Hepatocyte (in vitro differentiated cells): Measurements from ENCODE around the gene DNAJC30.

Source experiments
- CTCF ChIP-seq: fragments of 200-600 bp; sonication (generic); IDR thresholded peaks from 2 replicates; pipeline ENCODE4 v1.5.1; 2016; ENCODE audit warnings: antibody characterized with exemption, mild to moderate bottlenecking; ENCODE audit not compliant: poor library complexity
- EZH2phosphoT487 ChIP-seq: fragments of 200-600 bp; sonication (generic); IDR thresholded peaks from one replicate; pipeline ENCODE4 v1.6.1; 2018; ENCODE audit warnings: antibody characterized with exemption, mild to moderate bottlenecking, low read depth, moderate library complexity; ENCODE audit not compliant: unreplicated experiment, severe bottlenecking

GRCh38 chr7:73728551-73728950, 45.3 kb upstream of the DNAJC30 start:
- TF ChIP-seq CTCF (no peak), EZH2phosphoT487 (no peak)
